ENCODE measurements around the gene RASD2.
"Not testable (repeated sequence)": the region's sequence is repeated elsewhere in the genome, so short reads cannot be mapped to it uniquely, and the experiment has no call there.

RASD2 gene

GRCh38 chr22:35540595-35541253, at the start of gene RASD2:
RASD2 (plus strand) TSS chr22:35540831; CDS start chr22:35546810, 5,979 bp downstream.
- DNase-seq (ENCODE audit: low read depth in 2 of 2) = peak in 1 of 2 donors; percentile 21

GRCh38 chr22:35491061-35491907, 49.3 kb upstream of the RASD2 start:
- DNase-seq (ENCODE audit: low read depth in 2 of 2) = not testable (repeated sequence)

- DNase-seq (ENCODE audit: low read depth in 2 of 2) = no peak
These were observed 48.7 kb upstream of the RASD2 start for GRCh38 chr22:35491908-35492380.

- no peak for DNase-seq (ENCODE audit: low read depth in 2 of 2)
These were observed 47.6 kb upstream of the RASD2 start for GRCh38 chr22:35493074-35493473.

- not testable (repeated sequence) for DNase-seq (ENCODE audit: low read depth in 2 of 2)
These were observed 44.9 kb upstream of the RASD2 start for GRCh38 chr22:35495711-35496110.

- DNase-seq (ENCODE audit: low read depth in 2 of 2) = no peak
These were observed 43.8 kb upstream of the RASD2 start for GRCh38 chr22:35496768-35497312.

GRCh38 chr22:35498026-35498800, 42.4 kb upstream of the RASD2 start:
- DNase-seq (ENCODE audit: low read depth in 2 of 2) = no peak

- DNase-seq (ENCODE audit: low read depth in 2 of 2) = no peak
These were observed 37.8 kb upstream of the RASD2 start for GRCh38 chr22:35502836-35503235.

- no peak for DNase-seq (ENCODE audit: low read depth in 2 of 2)
These were observed 35.0 kb upstream of the RASD2 start for GRCh38 chr22:35505399-35506258.

GRCh38 chr22:35506259-35506570, 34.4 kb upstream of the RASD2 start:
- no peak for DNase-seq (ENCODE audit: low read depth in 2 of 2)

GRCh38 chr22:35507851-35508250, 32.8 kb upstream of the RASD2 start:
- not testable (repeated sequence) for DNase-seq (ENCODE audit: low read depth in 2 of 2)

- no peak for DNase-seq (ENCODE audit: low read depth in 2 of 2)
These were observed 31.2 kb upstream of the RASD2 start for GRCh38 chr22:35509451-35509850.

- no peak for DNase-seq (ENCODE audit: low read depth in 2 of 2)
These were observed 30.7 kb upstream of the RASD2 start for GRCh38 chr22:35509960-35510359.

- DNase-seq (ENCODE audit: low read depth in 2 of 2) = no peak
These were observed 30.1 kb upstream of the RASD2 start for GRCh38 chr22:35510481-35510934.

GRCh38 chr22:35510951-35511350, 29.7 kb upstream of the RASD2 start:
- no peak for DNase-seq (ENCODE audit: low read depth in 2 of 2)

- no peak for DNase-seq (ENCODE audit: low read depth in 2 of 2)
These were observed 26.3 kb upstream of the RASD2 start for GRCh38 chr22:35514366-35514765.

- DNase-seq (ENCODE audit: low read depth in 2 of 2) = not testable (repeated sequence)
These were observed 24.7 kb upstream of the RASD2 start for GRCh38 chr22:35515952-35516351.

GRCh38 chr22:35516723-35517122, 23.9 kb upstream of the RASD2 start:
- DNase-seq (ENCODE audit: low read depth in 2 of 2) = no peak

GRCh38 chr22:35517207-35517606, 23.4 kb upstream of the RASD2 start:
- DNase-seq (ENCODE audit: low read depth in 2 of 2) = no peak

GRCh38 chr22:35517769-35518530, 22.7 kb upstream of the RASD2 start:
- DNase-seq (ENCODE audit: low read depth in 2 of 2) = no peak

Measured in stimulated activated CD4-positive, alpha-beta T cell treated with anti-CD3 and anti-CD28 coated beads, Interleukin-1b, Interleukin-23, amount 100 ng/mL, for 1 hour (primary cell).